HCT116 (cell line): ENCODE results near the gene CYSRT1. TPM values are rescaled to one million over a fixed set of nuclear protein-coding genes. Genes with fewer than 3 reads are reported as not detected.

Experiments
- ATAC-seq: fragments of 200-7000 bp; cut with Tn5 transposase; 2 replicates; pipeline ENCODE4 v1.9.1; 2020; ENCODE audit warnings: mild to moderate bottlenecking, moderate library complexity
- BruUV-seq: library from RNA; stranded (reverse); fragments of 400-500 nt; replicated peaks from 2 replicates; lab custom pipeline; 2021; lab: Mats Ljungman, UMichigan
- CTCF ChIA-PET: fragments of 300-600 bp; sonication (Branson Sonifier 250); formaldehyde crosslinking; loops from one replicate; lab custom pipeline; 2021; ENCODE audit warnings: antibody characterized with exemption; lab: Charles Lee
- POLR2A ChIA-PET: fragments of 300-600, 350-600 bp; sonication (Branson Sonifier 250); formaldehyde crosslinking; loops from one replicate; lab custom pipeline; 2021; ENCODE audit warnings: antibody characterized with exemption; lab: Charles Lee
- RAD21 ChIA-PET, 2 experiments: fragments of 300-600 bp; sonication (Branson Sonifier 250); formaldehyde crosslinking; loops; one replicate each; lab custom pipeline; 2023; ENCODE audit warnings: low total read pairs in 2 of 2; ENCODE audit not compliant: uncharacterized antibody in 2 of 2, unreplicated experiment in 2 of 2, low non-redundant PET in 1 of 2; lab: Charles Lee
- DNase-seq: peaks from one replicate; pipeline ENCODE4 v3.0.0-alpha.2; 2010; ENCODE audit warnings: low read depth, low spot score
- H2AFZ ChIP-seq: fragments of 200-600 bp; shearing (Covaris generic), sonication (generic); 2 replicates; pipeline ENCODE4 v1.6.1; 2017; ENCODE audit warnings: low read depth, mixed run types, mixed read lengths, antibody characterized with exemption, low read length; ENCODE audit not compliant: poor library complexity, severe bottlenecking
- H3K27ac ChIP-seq: 2 replicates; pipeline ENCODE4 v1.5.1; 2012; ENCODE audit warnings: low read depth, low read length
- H3K27me3 ChIP-seq: fragments of 200-600 bp; sonication (generic); 2 replicates; pipeline ENCODE4 v1.6.1; 2016; ENCODE audit warnings: mixed run types, low read length, mixed read lengths; ENCODE audit not compliant: insufficient read depth
- H3K36me3 ChIP-seq, 2 experiments: fragments of 200-500 bp in 1 of 2; fragments of 200-600 bp in 1 of 2; sonication (Bioruptor generic) in 1 of 2; sonication (generic) in 1 of 2; 2 replicates each; pipeline versions ENCODE4 v1.5.1 to v1.6.1; 2014 to 2016; ENCODE audit warnings: low read length in 2 of 2, inconsistent platforms in 1 of 2, mixed read lengths in 1 of 2, mixed run types in 1 of 2; ENCODE audit not compliant: insufficient read depth in 2 of 2, control insufficient read depth in 1 of 2
- H3K4me1 ChIP-seq, 2 experiments: fragments of 200-600 bp in 1 of 2; sonication (generic) in 1 of 2; 2 replicates each; pipeline versions ENCODE4 v1.5.1 to v1.6.1; 2012 to 2017; ENCODE audit warnings: low read length in 2 of 2, inconsistent platforms in 1 of 2, mild to moderate bottlenecking in 1 of 2, mixed read lengths in 1 of 2, mixed run types in 1 of 2, moderate library complexity in 1 of 2; ENCODE audit not compliant: insufficient read depth in 2 of 2, control insufficient read depth in 1 of 2
- H3K4me2 ChIP-seq: fragments of 200-600 bp; sonication (generic); 2 replicates; pipeline ENCODE4 v1.6.1; 2017; ENCODE audit warnings: mixed run types, low read length, mixed read lengths
- H3K4me3 ChIP-seq, 2 experiments: fragments of 200-600 bp in 1 of 2; sonication (generic) in 1 of 2; replicated peaks in 1 of 2; 2 replicates each; pipeline ENCODE4 v1.5.1; 2011 to 2016; ENCODE audit warnings: low read length in 2 of 2, control low read depth in 1 of 2, low read depth in 1 of 2, mild to moderate bottlenecking in 1 of 2, mixed read lengths in 1 of 2, mixed run types in 1 of 2
- H3K79me2 ChIP-seq: fragments of 200-600 bp; sonication (generic); 2 replicates; pipeline ENCODE4 v1.6.1; 2017; ENCODE audit warnings: mild to moderate bottlenecking, mixed run types, low read length, moderate library complexity, mixed read lengths; ENCODE audit not compliant: insufficient read depth
- H3K9ac ChIP-seq: fragments of 200-600 bp; sonication (generic); 2 replicates; pipeline ENCODE4 v1.6.1; 2016; ENCODE audit warnings: low read length, mixed read lengths
- H3K9me2 ChIP-seq: fragments of 200-600 bp; sonication (generic), shearing (Covaris generic); 2 replicates; pipeline ENCODE4 v1.6.1; 2017; ENCODE audit warnings: mixed run types, mild to moderate bottlenecking, moderate library complexity; ENCODE audit not compliant: insufficient read depth
- H3K9me3 ChIP-seq, 2 experiments: fragments of 200-500 bp in 1 of 2; fragments of 200-600 bp in 1 of 2; sonication (Bioruptor generic) in 1 of 2; sonication (generic) in 1 of 2; 2 replicates each; pipeline ENCODE4 v1.6.1; 2014 to 2017; ENCODE audit warnings: low read length in 2 of 2, mixed read lengths in 2 of 2, inconsistent platforms in 1 of 2, low read depth in 1 of 2, mild to moderate bottlenecking in 1 of 2, mixed run types in 1 of 2, moderate library complexity in 1 of 2; ENCODE audit not compliant: control insufficient read depth in 1 of 2, insufficient read depth in 1 of 2
- H4K20me1 ChIP-seq: fragments of 200-600 bp; sonication (generic), shearing (Covaris generic); 2 replicates; pipeline ENCODE4 v1.6.1; 2017; ENCODE audit warnings: mixed run types, mild to moderate bottlenecking, moderate library complexity; ENCODE audit not compliant: insufficient read depth
- CEBPB ChIP-seq: IDR thresholded peaks from 2 replicates; pipeline ENCODE4 v1.6.1; 2012; ENCODE audit warnings: low read depth
- ELF1 ChIP-seq: IDR thresholded peaks from 2 replicates; pipeline ENCODE4 v1.6.1; 2012; ENCODE audit warnings: low read depth, borderline replicate concordance
- EZH2 ChIP-seq: fragments of 200-600 bp; sonication (generic); IDR thresholded peaks from 2 replicates; pipeline ENCODE4 v1.6.1; 2017; ENCODE audit warnings: antibody characterized with exemption, mixed run types
- EZH2phosphoT487 ChIP-seq: fragments of 200-600 bp; IDR thresholded peaks from 2 replicates; pipeline ENCODE4 v1.6.1; 2018; ENCODE audit warnings: antibody characterized with exemption, borderline replicate concordance
- FOSL1 ChIP-seq: IDR thresholded peaks from 2 replicates; pipeline ENCODE4 v1.6.1; 2012; ENCODE audit warnings: low read depth
- SP1 ChIP-seq: IDR thresholded peaks from 2 replicates; pipeline ENCODE4 v1.6.1; 2012; ENCODE audit warnings: low read depth
- SRF ChIP-seq: IDR thresholded peaks from 2 replicates; pipeline ENCODE4 v1.6.1; 2012; ENCODE audit warnings: low read depth
- YY1 ChIP-seq: IDR thresholded peaks from 2 replicates; pipeline ENCODE4 v1.6.1; 2011; ENCODE audit warnings: low read length, low read depth, moderate library complexity, mild to moderate bottlenecking; ENCODE audit not compliant: insufficient replicate concordance; ENCODE audit errors: extremely low read depth
- intact Hi-C: fragments of 100-400 bp; cut with micrococcal nuclease; formaldehyde crosslinking; loops from 2 replicates; pipeline ENCODE4 v1.10.0; 2022
- total RNA-seq: library from RNA; stranded (reverse); gene quantifications from one replicate; pipeline ENCODE4 v1.2.1, GENCODE V29; 2021; ENCODE audit not compliant: unreplicated experiment
- TF ChIP-seq, protein P1 (sequence below), 3 experiments: fragments of 200-600 bp in 1 of 3; sonication (generic) in 1 of 3; IDR thresholded peaks in 2 of 3; conservative IDR thresholded peaks in 1 of 3; 2 replicates each; pipeline ENCODE4 v1.5.1; 2012 to 2017; ENCODE audit warnings: low read depth in 2 of 3, low read length in 2 of 3, antibody characterized with exemption in 1 of 3, borderline replicate concordance in 1 of 3, control low read depth in 1 of 3, mild to moderate bottlenecking in 1 of 3, mixed read lengths in 1 of 3, mixed run types in 1 of 3, moderate library complexity in 1 of 3; ENCODE audit not compliant: insufficient read depth in 1 of 3
- TF ChIP-seq, protein P2 (sequence below): IDR thresholded peaks from 2 replicates; pipeline ENCODE4 v1.6.1; 2012

CYSRT1 gene
- total RNA-seq, 1 experiment from 2014 or later, result 4.3 TPM

DNA sequence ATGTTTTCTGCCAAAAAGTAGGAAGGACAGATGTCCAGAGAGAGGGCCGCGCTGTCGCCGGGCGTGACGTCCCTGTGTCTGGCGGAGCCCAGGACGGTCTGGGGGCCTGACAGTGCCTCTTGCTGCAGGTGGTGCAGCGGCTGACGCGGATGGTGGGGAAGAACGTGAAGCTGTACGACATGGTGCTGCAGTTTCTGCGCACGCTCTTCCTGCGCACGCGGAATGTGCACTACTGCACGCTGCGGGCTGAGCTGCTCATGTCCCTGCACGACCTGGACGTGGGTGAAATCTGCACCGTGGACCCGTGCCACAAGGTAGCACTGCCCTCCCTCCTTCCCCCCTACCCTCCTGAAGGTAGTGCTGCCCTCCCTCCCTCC, 37.9 kb downstream of the CYSRT1 start (continued):
- no peak for TF ChIP-seq ELF1

DNA sequence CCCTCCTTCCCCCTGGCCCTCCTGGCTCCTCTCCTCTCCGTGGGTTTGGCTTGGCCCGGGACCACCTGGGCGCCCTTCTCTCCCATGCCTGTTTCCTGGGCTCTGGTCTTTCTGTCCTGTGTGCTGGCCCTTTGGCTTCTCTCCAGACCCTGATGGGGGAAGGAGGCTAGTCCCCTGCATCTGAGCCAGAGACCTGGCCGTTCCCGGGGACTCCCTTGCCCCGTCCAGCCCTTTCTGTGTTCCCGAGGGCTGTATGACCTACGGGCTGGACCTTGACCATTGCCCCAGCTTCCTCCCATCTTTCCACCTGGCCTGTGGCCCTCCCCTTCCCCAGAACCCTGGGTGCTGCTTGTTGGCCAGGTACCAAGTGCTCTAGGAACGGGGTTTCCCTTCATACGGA, 38.5 kb downstream of the CYSRT1 start:
- POLR2A ChIA-PET, result interaction anchor here (0.6 kb wide), 1 partner anchor 101 kb away, joined by 3 read pairs; no protein-coding TSS in a partner anchor
- no TSS peak for BruUV-seq
- H3K27me3 ChIP-seq, result no peaks in the 10 kb centered on the region

More for the DNA sequence above, 38.5 kb downstream of the CYSRT1 start:
- H3K9ac ChIP-seq, result no peak overlapping the region
- DNase-seq (no peak), ATAC-seq (no peak)
- no peaks in the 10 kb centered on the region for H4K20me1 ChIP-seq
- peaks cover 14 to 27% of the 10 kb centered on the region in 2 experiments for H3K36me3 ChIP-seq
- ChIA-PET RAD21 (no interaction called here), CTCF (no interaction called here)
- H3K9me2 ChIP-seq, result no peaks in the 10 kb centered on the region
- no peak overlapping the region; the same call in 1 of the 2 replicates for H3K27ac ChIP-seq
- peaks cover 15% of the 10 kb centered on the region; the same call in 1 of the 2 replicates for H3K79me2 ChIP-seq
- no peak overlapping the region for H3K4me3 ChIP-seq
- no peaks in the 10 kb centered on the region for H3K9me3 ChIP-seq
- TF ChIP-seq EZH2phosphoT487 (no peak), SP1 (no peak), YY1 (no peak), EZH2 (no peak), CEBPB (no peak), FOSL1 (no peak), SRF (no peak)
- TF ChIP-seq, protein P1, sequence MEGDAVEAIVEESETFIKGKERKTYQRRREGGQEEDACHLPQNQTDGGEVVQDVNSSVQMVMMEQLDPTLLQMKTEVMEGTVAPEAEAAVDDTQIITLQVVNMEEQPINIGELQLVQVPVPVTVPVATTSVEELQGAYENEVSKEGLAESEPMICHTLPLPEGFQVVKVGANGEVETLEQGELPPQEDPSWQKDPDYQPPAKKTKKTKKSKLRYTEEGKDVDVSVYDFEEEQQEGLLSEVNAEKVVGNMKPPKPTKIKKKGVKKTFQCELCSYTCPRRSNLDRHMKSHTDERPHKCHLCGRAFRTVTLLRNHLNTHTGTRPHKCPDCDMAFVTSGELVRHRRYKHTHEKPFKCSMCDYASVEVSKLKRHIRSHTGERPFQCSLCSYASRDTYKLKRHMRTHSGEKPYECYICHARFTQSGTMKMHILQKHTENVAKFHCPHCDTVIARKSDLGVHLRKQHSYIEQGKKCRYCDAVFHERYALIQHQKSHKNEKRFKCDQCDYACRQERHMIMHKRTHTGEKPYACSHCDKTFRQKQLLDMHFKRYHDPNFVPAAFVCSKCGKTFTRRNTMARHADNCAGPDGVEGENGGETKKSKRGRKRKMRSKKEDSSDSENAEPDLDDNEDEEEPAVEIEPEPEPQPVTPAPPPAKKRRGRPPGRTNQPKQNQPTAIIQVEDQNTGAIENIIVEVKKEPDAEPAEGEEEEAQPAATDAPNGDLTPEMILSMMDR (IDR thresholded peaks at IDR 0.05 in 2 of 3, conservative IDR thresholded peaks at IDR 0.05 in 1 of 3; ENCODE audit: borderline replicate concordance in 1 of 3, insufficient read depth in 1 of 3, low read depth in 2 of 3, low read length in 2 of 3), result no peak
- TF ChIP-seq, protein P2, sequence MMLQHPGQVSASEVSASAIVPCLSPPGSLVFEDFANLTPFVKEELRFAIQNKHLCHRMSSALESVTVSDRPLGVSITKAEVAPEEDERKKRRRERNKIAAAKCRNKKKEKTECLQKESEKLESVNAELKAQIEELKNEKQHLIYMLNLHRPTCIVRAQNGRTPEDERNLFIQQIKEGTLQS, result no peak
- H3K4me2 ChIP-seq, result no peak overlapping the region
- H2AFZ ChIP-seq, result no peak overlapping the region
- intact Hi-C loops, result no loop called here
- no peaks in the 10 kb centered on the region for H3K4me1 ChIP-seq
